NCI-H2196 treated with DMSO at 0.1 percent for 48 hours (cell line): ENCODE measurements around the gene SHROOM2.

ENCODE experiments used
- DNase-seq: peaks from one replicate; lab custom pipeline; 2025; ENCODE audit not compliant: unreplicated experiment; lab: John Stamatoyannopoulos, UW

Gene SHROOM2

DNA sequence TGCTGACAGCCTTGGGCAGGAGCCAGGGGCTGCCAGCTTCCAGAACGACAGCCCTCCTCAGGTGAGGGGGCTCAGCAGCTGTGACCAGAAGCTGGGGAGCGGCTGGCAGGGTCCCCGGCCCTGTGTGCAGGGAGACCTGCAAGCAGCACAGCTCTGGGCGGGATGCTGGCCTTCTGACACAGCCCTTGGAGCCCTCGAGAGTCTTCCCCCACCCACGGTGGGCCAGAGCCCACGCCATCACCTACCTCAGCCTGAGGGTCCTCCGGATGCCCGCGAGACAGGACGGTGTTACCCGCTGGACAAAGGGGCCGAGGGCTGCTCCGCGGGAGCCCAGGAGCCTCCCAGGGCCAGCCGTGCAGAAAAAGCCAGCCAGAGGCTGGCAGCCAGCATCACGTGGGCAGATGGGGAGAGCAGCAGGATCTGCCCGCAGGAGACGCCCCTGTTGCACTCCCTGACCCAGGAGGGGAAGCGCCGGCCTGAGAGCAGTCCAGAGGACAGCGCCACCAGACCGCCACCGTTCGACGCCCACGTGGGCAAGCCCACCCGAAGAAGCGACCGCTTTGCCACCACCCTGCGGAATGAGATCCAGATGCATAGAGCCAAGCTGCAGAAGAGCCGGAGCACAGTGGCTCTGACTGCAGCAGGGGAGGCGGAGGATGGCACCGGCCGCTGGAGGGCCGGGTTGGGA, 109.1 kb downstream of the SHROOM2 start:
- no peak for DNase-seq

- DNase-seq: no peak
These were observed 111.5 kb downstream of the SHROOM2 start for GRCh38 chrX:9897761-9898161.

DNA sequence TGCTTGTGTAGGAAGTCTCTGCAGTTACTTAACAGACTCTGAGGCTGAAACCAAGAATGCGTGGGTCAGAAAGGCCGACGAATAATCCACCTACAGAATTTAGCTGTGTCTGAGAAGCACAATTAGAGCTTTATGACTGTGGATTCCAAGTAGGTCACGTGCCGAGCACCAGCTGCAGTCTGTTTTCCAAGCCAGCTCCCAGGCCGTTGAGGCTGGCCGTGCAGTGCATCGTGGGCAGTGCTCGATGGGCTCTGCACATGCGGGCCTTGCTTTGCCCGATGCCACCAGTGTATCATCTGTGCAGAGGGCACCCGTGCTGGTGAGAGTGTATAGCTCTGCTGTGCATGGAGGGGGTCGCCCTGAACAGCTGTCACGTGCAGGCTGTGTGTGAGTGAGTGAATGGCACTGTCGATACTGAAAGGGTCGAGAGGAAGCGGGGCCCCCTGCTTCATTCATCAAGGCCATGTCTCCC, 113.4 kb downstream of the SHROOM2 start:
- DNase-seq: no peak

- DNase-seq: no peak
These were observed 116.4 kb downstream of the SHROOM2 start for GRCh38 chrX:9902656-9903055.

DNA sequence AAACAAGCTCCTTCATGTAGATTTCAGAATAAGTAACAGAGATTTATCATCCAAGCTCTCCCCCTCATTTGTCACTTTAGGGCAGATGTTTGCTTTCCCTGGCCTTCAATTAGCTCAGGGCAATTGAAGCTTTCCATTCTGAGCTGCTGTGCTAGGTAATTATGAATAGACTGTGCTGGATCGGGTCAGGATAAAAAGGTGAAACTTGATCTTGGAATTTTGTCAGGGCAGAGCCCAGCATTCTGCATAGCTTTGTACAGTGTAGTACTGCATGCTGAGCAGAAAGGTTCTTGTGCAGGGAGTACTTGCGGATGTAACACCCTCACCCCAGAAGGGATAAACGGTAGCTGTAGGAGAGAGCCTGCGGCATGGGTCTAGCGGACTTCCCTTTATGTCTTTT, 116.9 kb downstream of the SHROOM2 start:
- no peak for DNase-seq

- no peak for DNase-seq
These were observed 119.1 kb downstream of the SHROOM2 start for GRCh38 chrX:9905288-9905687.

- DNase-seq: no peak
These were observed 119.5 kb downstream of the SHROOM2 start for GRCh38 chrX:9905721-9906120.

DNA sequence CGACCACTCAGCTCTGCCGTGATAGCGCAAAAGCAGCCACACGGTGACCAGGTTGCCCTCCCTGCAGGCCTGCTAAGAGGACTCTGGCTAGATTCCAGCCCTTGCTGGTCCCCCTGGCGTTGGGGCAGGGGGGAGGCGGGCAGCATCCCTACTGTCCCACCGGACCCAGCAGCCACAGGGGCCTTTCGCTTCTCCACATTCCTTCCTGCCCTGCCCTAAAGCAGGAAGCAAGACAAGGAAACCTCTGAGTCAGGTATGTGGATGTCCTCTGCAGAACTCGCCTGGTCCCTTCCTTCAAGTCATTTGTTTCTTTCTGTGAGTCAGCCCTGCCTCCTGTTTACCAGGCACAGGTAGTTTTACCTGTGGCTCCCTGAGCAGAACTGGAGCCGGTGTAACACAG, 120.7 kb downstream of the SHROOM2 start:
- no peak for DNase-seq

GRCh38 chrX:9907645-9908387, 121.6 kb downstream of the SHROOM2 start:
- no peak for DNase-seq

DNA sequence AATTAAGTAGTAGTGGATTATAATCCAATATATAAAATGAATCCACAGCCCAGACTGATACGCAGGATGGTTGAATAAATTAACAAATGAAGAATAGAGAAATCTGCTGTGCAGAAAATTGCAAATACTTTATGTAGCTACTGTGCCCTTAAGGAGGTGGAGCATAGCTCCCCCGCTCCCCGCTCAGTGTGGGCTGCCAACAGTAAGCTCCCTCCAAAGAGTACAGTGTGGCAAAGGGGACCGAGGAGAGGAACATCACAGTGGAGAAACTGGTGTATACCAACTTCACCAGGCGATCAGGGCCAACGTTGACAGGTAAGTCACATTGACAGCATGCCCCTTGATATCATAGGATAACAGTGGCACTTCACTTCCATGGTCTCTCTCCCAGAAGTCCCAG, 123.0 kb downstream of the SHROOM2 start:
- DNase-seq: no peak

DNA sequence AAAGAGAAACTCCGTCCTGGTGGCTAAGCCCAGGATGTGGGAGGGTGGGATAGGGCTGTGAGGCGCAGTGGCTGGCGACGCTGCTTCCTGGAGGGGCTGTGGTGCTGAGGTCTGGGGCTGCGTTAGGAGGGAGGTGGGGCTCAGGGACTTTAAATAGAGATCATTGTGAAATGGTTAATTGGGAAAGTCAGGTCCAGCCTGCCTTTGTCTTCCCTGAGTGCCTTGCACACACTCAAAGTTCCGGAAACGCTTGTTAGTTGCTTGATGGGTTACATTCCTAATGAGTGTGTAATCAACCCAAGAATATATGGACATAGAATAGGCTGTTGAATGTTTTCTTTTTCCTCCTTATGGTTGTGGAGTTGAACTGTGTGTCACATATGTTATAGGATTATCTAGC, 125.3 kb downstream of the SHROOM2 start:
- no peak for DNase-seq

DNA sequence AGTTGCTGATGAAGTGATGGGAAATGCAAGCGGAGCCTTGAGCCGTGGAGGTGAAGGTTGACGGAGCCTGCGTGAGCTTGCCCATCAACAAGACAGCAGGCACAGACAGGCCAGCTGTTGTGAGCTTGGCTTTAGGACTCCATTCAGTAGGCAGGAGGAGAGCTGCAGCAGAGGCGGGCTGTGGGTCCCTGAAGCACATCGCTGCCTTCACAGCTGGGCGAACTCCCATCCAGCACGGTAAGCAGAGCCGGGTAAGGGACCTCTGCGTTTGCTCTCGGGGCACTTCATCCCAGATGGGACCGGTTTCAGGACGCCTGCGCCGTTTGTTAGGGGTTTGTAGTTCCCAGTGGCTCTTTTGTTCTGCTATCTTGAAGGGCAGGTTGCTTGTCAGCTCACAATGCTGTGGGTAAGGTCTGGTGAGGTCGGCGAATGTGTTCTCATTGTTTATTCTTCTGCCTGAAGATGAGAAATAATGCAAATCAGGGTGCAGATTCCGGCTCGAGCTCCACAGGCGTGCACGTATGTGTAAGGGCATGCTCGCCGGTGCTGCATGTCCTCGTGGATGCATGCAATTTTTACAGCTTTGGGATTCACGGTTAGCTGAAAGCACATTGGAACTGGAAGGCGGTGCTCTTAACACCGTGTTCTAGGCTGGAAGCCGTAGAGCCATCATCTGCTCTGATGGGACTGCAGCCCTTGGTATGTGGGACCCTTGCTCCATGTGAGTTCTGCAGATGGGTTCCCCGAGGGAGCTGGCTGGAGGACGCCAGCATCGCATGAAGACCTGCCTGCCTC, 126.3 kb downstream of the SHROOM2 start:
- no peak for DNase-seq

DNA sequence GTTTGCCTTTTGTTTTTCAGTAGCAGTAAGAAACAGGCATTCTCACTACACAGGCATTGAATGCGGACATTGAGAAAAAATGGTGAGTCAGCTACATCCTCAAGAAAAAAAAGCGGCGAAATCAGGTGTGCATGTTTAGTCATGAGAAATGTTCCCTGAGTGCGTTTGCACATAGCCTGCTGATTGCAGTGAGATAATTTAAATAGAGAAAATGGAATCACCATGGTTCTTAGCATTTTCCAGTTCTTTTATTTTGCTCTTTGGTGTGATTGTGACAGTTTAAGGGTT, 126.9 kb downstream of the SHROOM2 start:
- no peak for DNase-seq

DNA sequence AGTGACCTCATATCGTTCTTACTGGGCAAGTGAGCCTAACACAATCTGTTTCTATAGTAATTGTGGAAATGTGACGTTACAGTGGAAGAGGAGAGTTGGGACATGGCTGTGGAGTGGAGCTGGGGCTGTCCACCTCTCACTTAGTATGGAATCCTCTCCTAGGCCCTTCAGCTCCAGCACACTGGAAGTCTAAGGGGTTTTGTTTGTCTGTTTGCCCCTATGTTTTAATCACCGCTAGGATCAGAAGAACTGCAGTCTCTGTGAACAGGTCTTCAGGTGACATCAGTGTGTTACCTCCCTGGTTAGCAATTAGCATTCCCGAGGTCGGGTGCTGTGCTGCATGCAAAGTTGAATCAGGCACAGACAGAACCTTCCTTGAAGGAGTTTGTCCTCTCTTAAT, 131.6 kb downstream of the SHROOM2 start:
- DNase-seq: no peak

GRCh38 chrX:9919632-9920172, 133.5 kb downstream of the SHROOM2 start:
- DNase-seq: no peak

- DNase-seq: no peak
These were observed 135.2 kb downstream of the SHROOM2 start for GRCh38 chrX:9921407-9921806.

- DNase-seq: no peak
These were observed 137.1 kb downstream of the SHROOM2 start for GRCh38 chrX:9923357-9923756.

GRCh38 chrX:9926002-9926401, 139.8 kb downstream of the SHROOM2 start:
- no peak for DNase-seq

GRCh38 chrX:9927698-9928482, 141.7 kb downstream of the SHROOM2 start:
- no peak for DNase-seq

DNA sequence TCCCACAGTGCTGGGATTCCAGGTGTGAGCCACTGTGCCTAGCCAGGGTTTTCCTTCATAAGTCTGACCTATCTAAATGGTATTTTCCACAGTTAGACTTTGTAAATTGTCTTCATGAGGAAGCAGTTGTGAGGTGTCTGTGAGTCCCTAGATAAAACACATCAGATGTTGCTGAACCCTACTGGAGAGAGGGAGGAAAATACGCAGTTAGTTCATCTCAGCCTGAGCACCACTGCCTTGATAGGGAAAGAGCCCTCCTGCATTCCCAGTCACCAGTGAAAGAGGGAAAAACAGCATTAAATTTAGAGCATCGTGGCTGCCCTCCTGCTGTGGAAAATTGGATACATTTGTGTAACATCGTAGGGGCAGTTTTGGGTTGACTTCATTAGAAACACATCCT, 149.2 kb downstream of the SHROOM2 start:
- no peak for DNase-seq

GRCh38 chrX:9937761-9938160, 151.5 kb downstream of the SHROOM2 start:
- no peak for DNase-seq
